Loucy (cell line): ENCODE measurements around the gene SUFU.

Experiments
- H2AFZ ChIP-seq: fragments of 200-600 bp; sonication (generic); 2 replicates; pipeline ENCODE4 v1.6.0; 2016; ENCODE audit warnings: antibody characterized with exemption, mild to moderate bottlenecking, low read length, moderate library complexity
- H3F3A ChIP-seq: fragments of 200-600 bp; 2 replicates; pipeline ENCODE4 v1.6.0; 2016; ENCODE audit warnings: antibody characterized with exemption, low read depth, mild to moderate bottlenecking
- H3K27me3 ChIP-seq: fragments of 200-600 bp; sonication (generic); 2 replicates; pipeline ENCODE4 v1.6.1; 2014; ENCODE audit warnings: low read length, mild to moderate bottlenecking; ENCODE audit not compliant: insufficient read depth, poor library complexity, severe bottlenecking
- H3K36me3 ChIP-seq: fragments of 200-600 bp; sonication (generic); 2 replicates; pipeline ENCODE4 v1.6.1; 2016; ENCODE audit warnings: low read length; ENCODE audit not compliant: insufficient read depth
- H3K4me1 ChIP-seq: fragments of 200-600 bp; sonication (generic); 2 replicates; pipeline ENCODE4 v1.5.1; 2014; ENCODE audit warnings: low read length, mild to moderate bottlenecking; ENCODE audit not compliant: insufficient read depth, poor library complexity, severe bottlenecking
- H3K4me2 ChIP-seq: fragments of 200-600 bp; sonication (generic); 2 replicates; pipeline ENCODE4 v1.6.0; 2014; ENCODE audit warnings: antibody characterized with exemption, low read length, low read depth, mild to moderate bottlenecking; ENCODE audit not compliant: poor library complexity, severe bottlenecking
- H3K4me3 ChIP-seq: fragments of 200-600 bp; sonication (generic); 2 replicates; pipeline ENCODE4 v1.5.1; 2014; ENCODE audit warnings: low read length, mild to moderate bottlenecking, mixed read lengths; ENCODE audit not compliant: poor library complexity, severe bottlenecking
- H3K79me2 ChIP-seq: fragments of 200-600 bp; sonication (generic); 2 replicates; pipeline ENCODE4 v1.6.1; 2014; ENCODE audit warnings: low read length; ENCODE audit not compliant: insufficient read depth
- H3K9ac ChIP-seq: fragments of 200-600 bp; sonication (generic); 2 replicates; pipeline ENCODE4 v1.6.0; 2014; ENCODE audit warnings: mild to moderate bottlenecking, low read depth, low read length, moderate library complexity; ENCODE audit not compliant: poor library complexity, severe bottlenecking
- H3K9me2 ChIP-seq: fragments of 200-600 bp; sonication (generic); replicated peaks from 2 replicates; pipeline ENCODE4 v1.6.1; 2016; ENCODE audit warnings: low read depth, low read length, mixed read lengths
- H3K9me3 ChIP-seq: fragments of 200-600 bp; sonication (generic); 2 replicates; pipeline ENCODE4 v1.6.1; 2014; ENCODE audit warnings: mild to moderate bottlenecking, antibody characterized with exemption, low read length, low read depth; ENCODE audit not compliant: insufficient read depth
- H4K20me1 ChIP-seq: fragments of 200-600 bp; sonication (generic); 2 replicates; pipeline ENCODE4 v1.6.0; 2014; ENCODE audit warnings: antibody characterized with exemption, low read length, mild to moderate bottlenecking; ENCODE audit not compliant: insufficient read depth, poor library complexity, severe bottlenecking
- EZH2phosphoT487 ChIP-seq: fragments of 200-600 bp; IDR thresholded peaks from 2 replicates; pipeline ENCODE4 v1.6.1; 2018; ENCODE audit warnings: antibody characterized with exemption, mild to moderate bottlenecking, moderate library complexity, borderline replicate concordance
- TF ChIP-seq, protein P1 (sequence below): fragments of 200-600 bp; sonication (generic); conservative IDR thresholded peaks from 2 replicates; pipeline ENCODE4 v1.5.1; 2014; ENCODE audit warnings: mild to moderate bottlenecking, antibody characterized with exemption, low read length

The SUFU gene

GRCh38 chr10:102646610-102647442 is 143.1 kb downstream of the SUFU start:
- Histone ChIP-seq H3K27me3 (no peaks in the 10 kb centered on the region), H3K4me3 (peak overlapping the region; percentile 86), H4K20me1 (peaks cover 73% of the 10 kb centered on the region), H2AFZ (no peak overlapping the region), H3K9me3 (no peaks in the 10 kb centered on the region), H3K4me1 (peaks cover 57% of the 10 kb centered on the region), H3K79me2 (peaks cover 92% of the 10 kb centered on the region), H3K36me3 (no peaks in the 10 kb centered on the region; the same call in 1 of the 2 replicates), H3F3A (0 out of 2 replicates have a peak, but pooled peaks cover 2% of the 10 kb centered on the region), H3K9me2 (no peaks in the 10 kb centered on the region), H3K4me2 (peak overlapping the region; percentile 100), H3K9ac (peak overlapping the region; percentile 98)
- TF ChIP-seq EZH2phosphoT487: no peak
- TF ChIP-seq, protein P1, sequence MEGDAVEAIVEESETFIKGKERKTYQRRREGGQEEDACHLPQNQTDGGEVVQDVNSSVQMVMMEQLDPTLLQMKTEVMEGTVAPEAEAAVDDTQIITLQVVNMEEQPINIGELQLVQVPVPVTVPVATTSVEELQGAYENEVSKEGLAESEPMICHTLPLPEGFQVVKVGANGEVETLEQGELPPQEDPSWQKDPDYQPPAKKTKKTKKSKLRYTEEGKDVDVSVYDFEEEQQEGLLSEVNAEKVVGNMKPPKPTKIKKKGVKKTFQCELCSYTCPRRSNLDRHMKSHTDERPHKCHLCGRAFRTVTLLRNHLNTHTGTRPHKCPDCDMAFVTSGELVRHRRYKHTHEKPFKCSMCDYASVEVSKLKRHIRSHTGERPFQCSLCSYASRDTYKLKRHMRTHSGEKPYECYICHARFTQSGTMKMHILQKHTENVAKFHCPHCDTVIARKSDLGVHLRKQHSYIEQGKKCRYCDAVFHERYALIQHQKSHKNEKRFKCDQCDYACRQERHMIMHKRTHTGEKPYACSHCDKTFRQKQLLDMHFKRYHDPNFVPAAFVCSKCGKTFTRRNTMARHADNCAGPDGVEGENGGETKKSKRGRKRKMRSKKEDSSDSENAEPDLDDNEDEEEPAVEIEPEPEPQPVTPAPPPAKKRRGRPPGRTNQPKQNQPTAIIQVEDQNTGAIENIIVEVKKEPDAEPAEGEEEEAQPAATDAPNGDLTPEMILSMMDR: no peak

DNA sequence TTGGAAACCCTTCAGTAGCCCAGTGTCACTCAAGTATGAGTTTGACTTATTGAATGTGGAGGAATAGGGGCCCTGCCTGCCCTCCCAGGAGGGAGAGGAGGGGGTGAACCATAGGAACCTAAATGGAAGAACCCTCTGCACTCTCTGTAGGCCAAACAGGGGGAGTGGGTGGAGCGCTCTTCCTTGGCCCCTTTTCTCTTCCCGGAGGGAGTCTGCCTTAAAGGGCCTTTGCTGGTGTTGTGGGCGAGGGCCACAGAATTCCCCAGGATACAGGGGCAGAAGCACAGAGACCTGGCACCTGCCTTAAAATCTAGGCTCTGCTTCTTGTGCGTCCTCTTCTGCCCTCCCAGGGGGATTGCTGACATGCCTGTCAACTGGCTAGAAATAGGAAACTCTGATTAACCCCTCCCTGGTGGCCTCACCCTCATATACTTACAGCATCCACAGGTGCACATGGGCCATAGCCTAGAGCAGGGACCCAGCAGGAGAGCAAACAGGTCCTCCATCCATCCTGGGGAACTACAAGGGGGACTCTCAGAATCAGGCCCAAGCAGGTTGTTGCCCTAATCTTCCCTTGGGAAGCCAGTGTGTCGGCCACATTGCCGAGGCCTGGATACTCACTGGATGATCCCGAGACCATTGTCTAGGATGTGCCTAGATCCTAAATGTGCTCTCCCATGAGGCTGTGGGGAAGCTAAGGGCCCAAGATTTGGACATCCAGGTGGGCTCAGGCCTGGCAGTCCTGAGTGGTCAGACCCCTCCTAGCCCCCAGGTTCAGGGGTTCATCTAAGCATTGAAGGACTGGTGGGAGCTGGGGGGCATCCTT is 143.9 kb downstream of the SUFU start:
- Histone ChIP-seq H3K4me3 (peak overlapping the region; percentile 86), H3K4me1 (peaks cover 65% of the 10 kb centered on the region), H4K20me1 (peaks cover 81% of the 10 kb centered on the region), H3K9me2 (no peaks in the 10 kb centered on the region), H3K27me3 (no peaks in the 10 kb centered on the region), H3F3A (0 out of 2 replicates have a peak, but pooled peaks cover 2% of the 10 kb centered on the region), H3K9me3 (no peaks in the 10 kb centered on the region), H3K79me2 (peaks cover 98% of the 10 kb centered on the region), H3K36me3 (peaks cover 7% of the 10 kb centered on the region; the same call in 1 of the 2 replicates), H3K9ac (peak overlapping the region; percentile 98), H2AFZ (no peak overlapping the region), H3K4me2 (peak overlapping the region; percentile 100)
- no peak for TF ChIP-seq EZH2phosphoT487
- TF ChIP-seq, protein P1: no peak

DNA sequence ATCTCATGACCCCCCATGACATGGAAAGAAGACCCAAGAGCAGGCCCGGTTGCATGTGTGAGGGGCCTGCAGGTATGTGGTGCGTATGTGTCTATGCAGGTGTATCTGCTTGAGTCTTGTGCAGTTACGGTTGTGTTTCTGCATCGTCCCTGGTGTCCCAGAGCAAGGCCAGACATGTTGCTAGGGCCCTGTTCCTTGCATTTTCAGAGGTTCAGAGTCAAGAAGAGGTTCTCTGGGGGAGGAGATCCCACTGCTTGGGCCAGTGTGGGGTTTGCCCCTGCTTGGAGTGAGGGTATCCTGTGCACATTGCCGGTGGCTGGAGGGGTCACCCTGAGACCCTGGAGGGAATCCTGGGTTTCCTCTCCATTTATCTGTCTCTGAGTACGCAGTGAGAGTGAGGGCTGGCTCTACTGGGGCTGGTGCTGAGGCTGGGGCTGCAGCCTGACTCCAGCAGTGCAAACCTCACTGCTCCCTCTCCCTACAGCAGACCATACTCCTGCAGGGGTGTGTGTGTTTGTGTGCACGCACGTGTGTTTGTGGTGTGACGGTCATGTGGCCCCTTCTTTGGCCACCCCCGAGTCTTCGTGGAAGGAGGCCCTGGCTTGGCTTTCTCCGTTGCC is 144.6 kb downstream of the SUFU start:
- Histone ChIP-seq H3K36me3 (peaks cover 13% of the 10 kb centered on the region; the same call in 1 of the 2 replicates), H3F3A (0 out of 2 replicates have a peak, but pooled peaks cover 2% of the 10 kb centered on the region), H3K9me3 (no peaks in the 10 kb centered on the region), H3K9me2 (no peaks in the 10 kb centered on the region), H3K9ac (peak overlapping the region; percentile 98), H3K4me3 (peak overlapping the region; percentile 86), H3K4me2 (peak overlapping the region; percentile 100), H4K20me1 (peaks cover 88% of the 10 kb centered on the region), H3K79me2 (peaks cover 99% of the 10 kb centered on the region), H3K4me1 (peaks cover 72% of the 10 kb centered on the region), H3K27me3 (no peaks in the 10 kb centered on the region), H2AFZ (no peak overlapping the region)
- no peak for TF ChIP-seq EZH2phosphoT487
- TF ChIP-seq, protein P1: no peak
